NCI-H524 treated with DMSO at 0.1 percent for 48 hours (cell line): ENCODE measurements around the gene FOXO1.

Experiments used
- DNase-seq: peaks from one replicate; lab custom pipeline; 2025; lab: John Stamatoyannopoulos, UW

The FOXO1 gene

GRCh38 chr13:40635315-40635995 lies 31.0 kb downstream of the FOXO1 start:
- no peak for DNase-seq

- DNase-seq = no peak
These were observed 33.5 kb downstream of the FOXO1 start for GRCh38 chr13:40632915-40633314.

- no peak for DNase-seq
These were observed 34.8 kb downstream of the FOXO1 start for GRCh38 chr13:40631605-40632004.

GRCh38 chr13:40629678-40630384 lies 36.6 kb downstream of the FOXO1 start:
- no peak for DNase-seq

- no peak for DNase-seq
These were observed 39.5 kb downstream of the FOXO1 start for GRCh38 chr13:40626977-40627376.

GRCh38 chr13:40626561-40626960 lies 39.9 kb downstream of the FOXO1 start:
- no peak for DNase-seq

- DNase-seq = no peak
These were observed 41.5 kb downstream of the FOXO1 start for GRCh38 chr13:40624986-40625385.

- DNase-seq = no peak
These were observed 42.1 kb downstream of the FOXO1 start for GRCh38 chr13:40624383-40624782.

- DNase-seq = no peak
These were observed 43.7 kb downstream of the FOXO1 start for GRCh38 chr13:40622761-40623160.

- DNase-seq = no peak
These were observed 44.2 kb downstream of the FOXO1 start for GRCh38 chr13:40622246-40622645.

- DNase-seq = no peak
These were observed 47.0 kb downstream of the FOXO1 start for GRCh38 chr13:40619479-40619814.

- DNase-seq = no peak
These were observed 47.6 kb downstream of the FOXO1 start for GRCh38 chr13:40618581-40619478.

- DNase-seq = no peak
These were observed 48.6 kb downstream of the FOXO1 start for GRCh38 chr13:40617801-40618356.

- no peak for DNase-seq
These were observed 50.8 kb downstream of the FOXO1 start for GRCh38 chr13:40615619-40616018.

- DNase-seq = no peak
These were observed 52.5 kb downstream of the FOXO1 start for GRCh38 chr13:40613914-40614313.

GRCh38 chr13:40613192-40613818 lies 53.1 kb downstream of the FOXO1 start:
- no peak for DNase-seq

GRCh38 chr13:40612041-40612440 lies 54.4 kb downstream of the FOXO1 start:
- no peak for DNase-seq

- no peak for DNase-seq
These were observed 54.8 kb downstream of the FOXO1 start for GRCh38 chr13:40611635-40612034.

- DNase-seq = no peak
These were observed 55.4 kb downstream of the FOXO1 start for GRCh38 chr13:40611004-40611403.

GRCh38 chr13:40609972-40610726 lies 56.3 kb downstream of the FOXO1 start:
- no peak for DNase-seq

- DNase-seq = no peak
These were observed 58.1 kb downstream of the FOXO1 start for GRCh38 chr13:40608308-40608707.
